H9 (cell line): Measurements from ENCODE around the gene FAM131C. TPM values are rescaled to one million over a fixed set of nuclear protein-coding genes. Genes with fewer than 3 reads are reported as not detected.
"Not testable (repeated sequence)": the region's sequence is repeated elsewhere in the genome, so short reads cannot be mapped to it uniquely, and the experiment has no call there.

Experiments
- DNase-seq: peaks from one replicate; pipeline ENCODE4 v3.0.0-alpha.2; 2017
- H2AFZ ChIP-seq: one replicate; pipeline ENCODE4 v1.6.1; 2013; ENCODE audit warnings: mild to moderate bottlenecking, low read length, control low read depth, moderate library complexity
- H2AK5ac ChIP-seq: 2 replicates; pipeline ENCODE4 v1.6.1; 2013; ENCODE audit warnings: low read length, control low read depth, mixed read lengths; ENCODE audit not compliant: insufficient read length
- H2BK120ac ChIP-seq: one replicate; pipeline ENCODE4 v1.6.1; 2013; ENCODE audit warnings: low read depth, mild to moderate bottlenecking, low read length, control low read depth, inconsistent platforms; ENCODE audit not compliant: poor library complexity, severe bottlenecking
- H2BK12ac ChIP-seq: 2 replicates; pipeline ENCODE4 v1.6.1; 2013; ENCODE audit warnings: low read length, control low read depth, mixed read lengths, low read depth; ENCODE audit not compliant: insufficient read length
- H2BK15ac ChIP-seq: 2 replicates; pipeline ENCODE4 v1.6.1; 2013; ENCODE audit warnings: low read depth, low read length, control low read depth
- H2BK20ac ChIP-seq: one replicate; pipeline ENCODE4 v1.6.1; 2013; ENCODE audit warnings: low read depth, mild to moderate bottlenecking, low read length, control low read depth, inconsistent platforms; ENCODE audit not compliant: poor library complexity, severe bottlenecking
- H2BK5ac ChIP-seq: 2 replicates; pipeline ENCODE4 v1.6.1; 2013; ENCODE audit warnings: low read length, control low read depth, mixed read lengths; ENCODE audit not compliant: insufficient read length
- H3K14ac ChIP-seq: 2 replicates; pipeline ENCODE4 v1.6.1; 2013; ENCODE audit warnings: low read length, control low read depth; ENCODE audit not compliant: insufficient read depth
- H3K18ac ChIP-seq: 2 replicates; pipeline ENCODE4 v1.6.1; 2013; ENCODE audit warnings: low read depth, mild to moderate bottlenecking, mixed read lengths, low read length, control low read depth; ENCODE audit not compliant: insufficient read length
- H3K23ac ChIP-seq: 2 replicates; pipeline ENCODE4 v1.6.1; 2013; ENCODE audit warnings: low read length, control low read depth, mixed read lengths, low read depth; ENCODE audit not compliant: insufficient read length
- H3K23me2 ChIP-seq: 2 replicates; pipeline ENCODE4 v1.6.1; 2013; ENCODE audit warnings: low read depth, mild to moderate bottlenecking, mixed read lengths, low read length, control low read depth; ENCODE audit not compliant: insufficient read length, poor library complexity, severe bottlenecking
- H3K27ac ChIP-seq: 2 replicates; pipeline ENCODE4 v1.5.1; 2013; ENCODE audit warnings: low read length, control low read depth, mixed read lengths, low read depth; ENCODE audit not compliant: insufficient read length
- H3K27me3 ChIP-seq: 2 replicates; pipeline ENCODE4 v1.6.1; 2013; ENCODE audit warnings: low read length, control low read depth, inconsistent platforms; ENCODE audit not compliant: insufficient read depth
- H3K4ac ChIP-seq: 2 replicates; pipeline ENCODE4 v1.6.1; 2013; ENCODE audit warnings: low read depth, mild to moderate bottlenecking, control low read depth, inconsistent platforms, low read length, moderate library complexity
- H3K4me1 ChIP-seq: 2 replicates; pipeline ENCODE4 v1.6.1; 2013; ENCODE audit warnings: low read length, control low read depth, inconsistent platforms; ENCODE audit not compliant: insufficient read depth
- H3K4me2 ChIP-seq: 2 replicates; pipeline ENCODE4 v1.6.1; 2013; ENCODE audit warnings: low read length, control low read depth, mixed read lengths; ENCODE audit not compliant: insufficient read length, insufficient read depth
- H3K56ac ChIP-seq: 2 replicates; pipeline ENCODE4 v1.6.1; 2013; ENCODE audit warnings: low read depth, mild to moderate bottlenecking, mixed read lengths, low read length, control low read depth; ENCODE audit not compliant: insufficient read length
- H3K79me1 ChIP-seq: 2 replicates; pipeline ENCODE4 v1.6.1; 2013; ENCODE audit warnings: low read depth, mild to moderate bottlenecking, moderate library complexity, low read length, control low read depth, inconsistent platforms; ENCODE audit not compliant: insufficient read depth, poor library complexity, severe bottlenecking
- H3K79me2 ChIP-seq: 2 replicates; pipeline ENCODE4 v1.6.1; 2013; ENCODE audit warnings: low read length, control low read depth, inconsistent platforms; ENCODE audit not compliant: insufficient read depth
- H3K9ac ChIP-seq: 2 replicates; pipeline ENCODE4 v1.6.1; 2013; ENCODE audit warnings: low read length, control low read depth, mixed read lengths; ENCODE audit not compliant: insufficient read length; ENCODE audit errors: extremely low read depth
- H3K9me3 ChIP-seq: one replicate; pipeline ENCODE4 v1.6.1; 2013; ENCODE audit warnings: low read depth, low read length, inconsistent platforms; ENCODE audit not compliant: control insufficient read depth
- H3T11ph ChIP-seq: one replicate; pipeline ENCODE4 v1.6.1; 2013; ENCODE audit warnings: mild to moderate bottlenecking, low read length, control low read depth, inconsistent platforms
- H4K20me1 ChIP-seq: one replicate; pipeline ENCODE4 v1.6.1; 2013; ENCODE audit not compliant: control insufficient read depth, insufficient read length, insufficient read depth
- H4K5ac ChIP-seq: 2 replicates; pipeline ENCODE4 v1.6.1; 2013; ENCODE audit warnings: low read depth, mild to moderate bottlenecking, mixed read lengths, low read length, control low read depth; ENCODE audit not compliant: insufficient read length
- H4K8ac ChIP-seq: replicated peaks from 2 replicates; pipeline ENCODE4 v1.6.1; 2013; ENCODE audit warnings: low read length, control low read depth, mixed read lengths, low read depth; ENCODE audit not compliant: insufficient read length
- H4K91ac ChIP-seq: 2 replicates; pipeline ENCODE4 v1.6.1; 2013; ENCODE audit warnings: low read depth, mild to moderate bottlenecking, moderate library complexity, mixed read lengths, low read length, control low read depth; ENCODE audit not compliant: insufficient read length
- H3K27ac Mint-ChIP-seq, 3 experiments: 2 replicates in 2 of 3; 3 replicates in 1 of 3; pipeline ENCODE4 v1.8.0; 2020 to 2021; ENCODE audit warnings: mixed read lengths in 3 of 3, mild to moderate bottlenecking in 1 of 3, moderate library complexity in 1 of 3
- H3K27me3 Mint-ChIP-seq: 2 replicates; pipeline ENCODE4 v1.8.0; 2021; ENCODE audit warnings: low read depth, mild to moderate bottlenecking, moderate library complexity, mixed read lengths
- H3K36me3 Mint-ChIP-seq, 3 experiments: 2 replicates in 2 of 3; 3 replicates in 1 of 3; pipeline ENCODE4 v1.8.0; 2020 to 2021; ENCODE audit warnings: low read depth in 3 of 3, mixed read lengths in 3 of 3; ENCODE audit not compliant: insufficient read depth in 1 of 3
- H3K4me1 Mint-ChIP-seq, 2 experiments: 2 replicates each; pipeline ENCODE4 v1.8.0; 2020; ENCODE audit warnings: mixed read lengths in 2 of 2
- H3K4me3 Mint-ChIP-seq, 2 experiments: 2 replicates in 1 of 2; 3 replicates in 1 of 2; pipeline ENCODE4 v1.8.0; 2020 to 2021; ENCODE audit warnings: mild to moderate bottlenecking in 2 of 2, mixed read lengths in 2 of 2, moderate library complexity in 1 of 2
- H3K9me3 Mint-ChIP-seq, 2 experiments: 2 replicates in 1 of 2; 3 replicates in 1 of 2; pipeline ENCODE4 v1.8.0; 2020; ENCODE audit warnings: mild to moderate bottlenecking in 2 of 2, mixed read lengths in 2 of 2, moderate library complexity in 1 of 2
- WGBS: extraction: QIAGEN DNeasy Blood & Tissue Kit; methylation state at CpG from one replicate; pipeline ENCODE4 v1.1.7; 2013; ENCODE audit warnings: missing lambda C conversion rate, low lambda C conversion rate, mixed read lengths; ENCODE audit not compliant: insufficient read length; ENCODE audit errors: extremely low coverage; 5-methylcytosine and 5-hydroxymethylcytosine counted together
- total RNA-seq: library from RNA; stranded (reverse); gene quantifications from 2 replicates; pipeline ENCODE4 v1.2.1, GENCODE V29; 2021
- TF ChIP-seq, protein P1 (sequence below): fragments of 200-600 bp; sonication (generic); conservative IDR thresholded peaks from 3 replicates; pipeline ENCODE4 v1.8.0; 2021; ENCODE audit warnings: antibody characterized with exemption, mild to moderate bottlenecking

Gene FAM131C
- total RNA-seq, 1 experiment from 2014 or later = 0.61 TPM

DNA sequence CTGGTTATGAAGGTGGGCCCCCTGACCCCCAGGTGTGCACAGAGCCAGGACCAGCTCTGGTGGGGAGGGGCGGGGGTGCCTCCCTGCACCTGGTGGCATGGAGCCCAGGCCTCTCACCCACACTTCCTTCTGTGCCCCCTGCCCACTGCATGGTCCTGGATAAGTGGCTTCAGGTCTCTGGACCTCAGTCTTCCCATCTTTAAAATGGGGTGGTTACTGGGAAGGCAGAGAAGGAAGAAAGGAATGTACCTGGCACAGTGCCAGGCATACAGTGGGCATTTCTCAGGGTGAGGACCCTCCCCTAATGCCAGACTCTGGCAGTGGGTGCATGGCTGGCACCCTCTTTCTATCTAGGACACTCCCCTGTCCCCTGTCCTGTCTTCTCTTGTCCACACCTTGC is 44.2 kb downstream of the FAM131C start:
- no peak overlapping the region for H2BK120ac ChIP-seq
- H3K9me3 Mint-ChIP-seq = peaks cover 0 to 2% of the 10 kb centered on the region in 2 experiments; a peak in 1 of 5 replicates
- no peak overlapping the region for H3K56ac ChIP-seq
- H3K23ac ChIP-seq = no peak overlapping the region
- no peak overlapping the region for H3K18ac ChIP-seq
- no peak overlapping the region for H2BK20ac ChIP-seq
- no peak overlapping the region for H3K4me3 Mint-ChIP-seq
- H3K4me2 ChIP-seq = no peak overlapping the region
- no peaks in the 10 kb centered on the region for H3K79me1 ChIP-seq
- no peak overlapping the region for H3K4ac ChIP-seq
- peaks cover 31% of the 10 kb centered on the region for H3K27me3 Mint-ChIP-seq
- H4K5ac ChIP-seq = no peak overlapping the region
- no peak overlapping the region for H2BK12ac ChIP-seq
- peaks cover 3% of the 10 kb centered on the region for H3K23me2 ChIP-seq
- peaks cover 13 to 23% of the 10 kb centered on the region in 2 experiments for H3K4me1 Mint-ChIP-seq
- H3K27ac Mint-ChIP-seq = no peak overlapping the region
- no peaks in the 10 kb centered on the region for H3K36me3 Mint-ChIP-seq
- no peak overlapping the region for H3K14ac ChIP-seq
- H2BK5ac ChIP-seq = no peak overlapping the region
- no peak overlapping the region for H2AK5ac ChIP-seq
- no peak overlapping the region for H3T11ph ChIP-seq
- H4K20me1 ChIP-seq = no peaks in the 10 kb centered on the region
- no peaks in the 10 kb centered on the region for H3K27me3 ChIP-seq
- H3K9me3 ChIP-seq = no peaks in the 10 kb centered on the region
- H2BK15ac ChIP-seq = no peak overlapping the region
- no peak for DNase-seq
- TF ChIP-seq, protein P1, sequence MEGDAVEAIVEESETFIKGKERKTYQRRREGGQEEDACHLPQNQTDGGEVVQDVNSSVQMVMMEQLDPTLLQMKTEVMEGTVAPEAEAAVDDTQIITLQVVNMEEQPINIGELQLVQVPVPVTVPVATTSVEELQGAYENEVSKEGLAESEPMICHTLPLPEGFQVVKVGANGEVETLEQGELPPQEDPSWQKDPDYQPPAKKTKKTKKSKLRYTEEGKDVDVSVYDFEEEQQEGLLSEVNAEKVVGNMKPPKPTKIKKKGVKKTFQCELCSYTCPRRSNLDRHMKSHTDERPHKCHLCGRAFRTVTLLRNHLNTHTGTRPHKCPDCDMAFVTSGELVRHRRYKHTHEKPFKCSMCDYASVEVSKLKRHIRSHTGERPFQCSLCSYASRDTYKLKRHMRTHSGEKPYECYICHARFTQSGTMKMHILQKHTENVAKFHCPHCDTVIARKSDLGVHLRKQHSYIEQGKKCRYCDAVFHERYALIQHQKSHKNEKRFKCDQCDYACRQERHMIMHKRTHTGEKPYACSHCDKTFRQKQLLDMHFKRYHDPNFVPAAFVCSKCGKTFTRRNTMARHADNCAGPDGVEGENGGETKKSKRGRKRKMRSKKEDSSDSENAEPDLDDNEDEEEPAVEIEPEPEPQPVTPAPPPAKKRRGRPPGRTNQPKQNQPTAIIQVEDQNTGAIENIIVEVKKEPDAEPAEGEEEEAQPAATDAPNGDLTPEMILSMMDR = no peak
- no peak overlapping the region for H2AFZ ChIP-seq
- no peak overlapping the region for H3K9ac ChIP-seq
- H3K79me2 ChIP-seq = no peaks in the 10 kb centered on the region
- H3K27ac ChIP-seq = no peak overlapping the region
- no CpG with 5 or more reads among the region's 1 CpG for WGBS
- H4K91ac ChIP-seq = no peak overlapping the region
- H4K8ac ChIP-seq = no peak overlapping the region
- peaks cover 2% of the 10 kb centered on the region; the same call in 1 of the 2 replicates for H3K4me1 ChIP-seq

DNA sequence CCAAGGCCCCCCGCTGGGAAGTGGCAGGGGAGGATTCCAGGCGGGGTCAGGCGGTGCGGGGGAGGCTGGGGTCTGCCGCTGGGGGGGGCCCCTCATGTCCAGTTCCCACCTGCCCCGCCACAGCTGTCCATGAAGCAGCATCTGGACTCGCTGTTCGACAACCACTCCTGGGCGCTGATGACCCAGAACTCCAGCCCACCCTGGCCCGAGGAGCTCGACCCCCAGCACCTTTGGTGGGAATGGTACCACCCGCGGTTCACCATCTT is 44.5 kb downstream of the FAM131C start:
- H3K4me3 Mint-ChIP-seq, DNase-seq: not testable (repeated sequence)
- whole genome bisulfite sequencing = no CpG with 5 or more reads among the region's 13 CpGs

More for the DNA sequence above, 44.5 kb downstream of the FAM131C start:
- Mint-ChIP-seq H3K27me3 (peaks cover 34% of the 10 kb centered on the region), H3K4me1 (peaks cover 13 to 23% of the 10 kb centered on the region in 2 experiments)
- H3T11ph ChIP-seq, H2BK5ac ChIP-seq, H4K91ac ChIP-seq, H3K4me1 ChIP-seq, H3K9ac ChIP-seq, H3K23ac ChIP-seq, H3K18ac ChIP-seq, H4K5ac ChIP-seq, H2BK15ac ChIP-seq, H3K9me3 Mint-ChIP-seq, H2AFZ ChIP-seq, H3K36me3 Mint-ChIP-seq, H2AK5ac ChIP-seq, H3K27me3 ChIP-seq, H3K14ac ChIP-seq, H3K23me2 ChIP-seq, H4K20me1 ChIP-seq, H2BK12ac ChIP-seq, H3K27ac Mint-ChIP-seq, H3K79me2 ChIP-seq, H3K79me1 ChIP-seq, H3K56ac ChIP-seq, H2BK120ac ChIP-seq, H3K4me2 ChIP-seq, H3K9me3 ChIP-seq, H3K27ac ChIP-seq, H3K4ac ChIP-seq, H2BK20ac ChIP-seq, H4K8ac ChIP-seq: not testable (repeated sequence)
